ENCODE results near the gene COL20A1. TPM values are rescaled to one million over a fixed set of nuclear protein-coding genes. Genes with fewer than 3 reads are reported as not detected.

COL20A1 gene
- total and polyA plus RNA-seq, 7 experiments from 2014 or later, result 0.08 TPM; not detected in 6

GRCh38 chr20:63272105-63273058 is 20.6 kb upstream of the COL20A1 start, which contains the start of gene ARFGAP1:
Gene ARFGAP1, plus strand, starts transcription at chr20:63272813. Its CDS starts 2,768 bp downstream, at chr20:63275581.
- POLR2A ChIA-PET, result interaction anchor here (0.7 to 1.5 kb wide), 4 partner anchors 9 to 393 kb away, joined by 3 to 4 read pairs (median 3); no protein-coding TSS in a partner anchor
- intact Hi-C loops (cut with micrococcal nuclease), result loop anchor here (1.0 to 5.0 kb wide), 5 partner anchors 18 to 700 kb away; partner anchors contain the start of genes YTHDF1 (in 2 of the 2), GMEB2 (in 1 of the 2) and OGFR (in 1 of the 2)
- CTCF ChIA-PET, result interaction anchor here (2.0 kb wide), 1 partner anchor 49 kb away, joined by 9 read pairs; no protein-coding TSS in a partner anchor
- peaks cover 20 to 38% (median 28%) of the 10 kb centered on the region in 7 donors for H3K4me1 Mint-ChIP-seq
- Histone ChIP-seq H3K36me3 (ENCODE audit: control insufficient read depth in 2 of 3, insufficient read depth in 3 of 3, low read length in 3 of 3) (peaks cover 0 to 21% (median 0%) of the 10 kb centered on the region in 3 experiments), H3K4me3 (ENCODE audit: low read length) (peak within 1 kb of the TSS; percentile 53), H3K9me3 (ENCODE audit: control insufficient read depth in 2 of 3, low read length in 3 of 3) (no peaks in the 10 kb centered on the region), H3K4me1 (ENCODE audit: control insufficient read depth in 2 of 2, insufficient read depth in 2 of 2, low read length in 2 of 2) (peaks cover 10 to 22% of the 10 kb centered on the region in 2 donors), H3K27me3 (ENCODE audit: control insufficient read depth in 2 of 2, insufficient read depth in 2 of 2, low read length in 2 of 2) (no peaks in the 10 kb centered on the region), H3K27ac (ENCODE audit: low read depth, low read length) (peak within 1 kb of the TSS; percentile 81)
- H3K27ac Mint-ChIP-seq, result peak within 1 kb of the TSS; percentile 52 to 95 (median 89)
- peak within 1 kb of the TSS; percentile 83 to 94 (median 90) for H3K4me3 Mint-ChIP-seq
- peaks cover 0 to 9% (median 0%) of the 10 kb centered on the region in 5 donors for H3K27me3 Mint-ChIP-seq
- DNase-seq, result peak; percentile 73 to 91 (median 85)
- peak; percentile 97 for ATAC-seq
- no peaks in the 10 kb centered on the region for H3K36me3 Mint-ChIP-seq
- no peaks in the 10 kb centered on the region for H3K9me3 Mint-ChIP-seq

DNA sequence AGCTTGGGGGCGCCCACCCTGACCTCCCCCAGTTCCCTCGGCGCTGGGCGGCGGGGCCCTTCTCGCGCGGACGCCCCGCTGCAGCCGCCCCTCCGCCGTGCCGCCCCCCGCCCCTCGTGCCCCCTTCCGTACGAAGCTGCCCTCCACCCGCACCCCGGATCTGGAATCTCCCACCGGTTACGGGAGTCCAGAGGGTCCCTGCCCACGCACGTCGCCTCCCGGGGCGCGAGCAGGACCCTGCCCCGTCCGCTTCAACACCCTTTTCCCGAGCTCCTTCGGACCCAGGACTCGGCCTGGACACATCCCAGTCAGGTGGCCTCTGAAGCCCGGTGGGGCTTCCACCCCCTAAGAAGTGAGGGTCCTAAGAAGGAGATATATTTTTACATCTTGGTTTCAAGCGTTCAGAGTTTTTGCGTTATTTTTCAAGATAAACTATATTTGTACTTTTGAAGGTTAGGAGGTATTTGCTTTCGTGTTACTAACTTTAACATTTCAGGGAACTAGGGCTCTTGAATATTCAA is 19.9 kb upstream of the COL20A1 start:
- no peak for ATAC-seq
- Mint-ChIP-seq H3K27me3 (peaks cover 0 to 9% (median 0%) of the 10 kb centered on the region in 5 donors), H3K9me3 (no peaks in the 10 kb centered on the region), H3K4me1 (peaks cover 20 to 38% (median 28%) of the 10 kb centered on the region in 7 donors), H3K27ac (peak overlapping the region; percentile 52 to 95 (median 89)), H3K4me3 (peak overlapping the region; percentile 83 to 94 (median 90)), H3K36me3 (no peaks in the 10 kb centered on the region)
- POLR2A ChIA-PET, result interaction anchor here (1.5 kb wide), 1 partner anchor 8 kb away, joined by 4 read pairs; no protein-coding TSS in a partner anchor
- Histone ChIP-seq H3K9me3 (ENCODE audit: control insufficient read depth in 2 of 3, low read length in 3 of 3) (no peaks in the 10 kb centered on the region), H3K36me3 (ENCODE audit: control insufficient read depth in 2 of 3, insufficient read depth in 3 of 3, low read length in 3 of 3) (peaks cover 0 to 28% (median 0%) of the 10 kb centered on the region in 3 experiments), H3K27me3 (ENCODE audit: control insufficient read depth in 2 of 2, insufficient read depth in 2 of 2, low read length in 2 of 2) (no peaks in the 10 kb centered on the region), H3K4me3 (ENCODE audit: low read length) (peak overlapping the region; percentile 53), H3K4me1 (ENCODE audit: control insufficient read depth in 2 of 2, insufficient read depth in 2 of 2, low read length in 2 of 2) (peaks cover 10 to 22% of the 10 kb centered on the region in 2 donors), H3K27ac (ENCODE audit: low read depth, low read length) (peak overlapping the region; percentile 81)
- intact Hi-C loops (cut with micrococcal nuclease), result loop anchor here (2.0 to 5.0 kb wide), 4 partner anchors 18 to 699 kb away; partner anchors contain the start of genes GMEB2 (in 1 of the 2) and OGFR (in 1 of the 2)
- DNase-seq, result no peak
- CTCF ChIA-PET, result interaction anchor here (2.0 kb wide), 1 partner anchor 50 kb away, joined by 9 read pairs; no protein-coding TSS in a partner anchor

DNA sequence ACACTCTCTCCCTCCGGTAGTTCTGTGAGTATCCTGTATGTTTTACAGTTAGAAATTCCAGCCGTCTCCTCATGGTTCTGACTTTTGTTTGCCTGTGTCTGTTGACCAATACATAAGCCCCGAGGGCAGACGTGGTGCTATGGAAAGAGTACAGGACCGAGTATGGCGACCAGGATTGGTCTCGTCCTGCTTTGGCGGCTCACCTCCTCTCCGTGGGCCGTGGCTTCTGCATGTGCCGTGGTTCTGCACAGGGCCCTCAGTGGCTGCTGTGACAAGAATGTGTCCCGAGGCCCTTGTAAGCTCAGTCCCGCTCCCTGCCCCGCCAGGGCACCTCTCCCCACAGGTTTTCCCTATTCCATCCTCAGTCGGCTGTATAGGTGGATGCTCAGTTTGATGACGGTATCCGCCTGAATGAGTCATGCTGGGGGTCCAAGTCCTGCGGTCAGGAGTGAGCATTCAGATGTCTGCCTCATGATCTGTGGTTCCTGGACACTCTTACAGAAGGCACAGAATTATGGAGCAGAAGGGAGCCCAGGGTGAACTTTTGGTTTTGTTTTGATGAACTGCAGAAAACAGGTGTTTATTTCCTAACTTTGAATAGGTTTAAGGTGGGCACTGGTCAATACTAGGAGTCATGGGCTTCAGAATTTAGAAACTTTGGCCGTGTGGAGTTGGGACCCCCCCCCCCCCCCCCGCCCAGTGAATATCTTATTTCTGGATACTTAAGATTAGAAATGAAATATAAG is 19.2 kb upstream of the COL20A1 start:
- peak overlapping the region; percentile 83 to 94 (median 90) for H3K4me3 Mint-ChIP-seq
- CTCF ChIA-PET, result interaction anchor here (2.0 kb wide), 1 partner anchor 50 kb away, joined by 9 read pairs; no protein-coding TSS in a partner anchor
- H3K27ac Mint-ChIP-seq, result peak overlapping the region; percentile 52 to 95 (median 89)
- no peak for DNase-seq
- intact Hi-C loops (cut with micrococcal nuclease), result loop anchor here (2.0 to 5.0 kb wide), 4 partner anchors 17 to 698 kb away; partner anchors contain the start of genes GMEB2 (in 1 of the 2) and OGFR (in 1 of the 2)
- H3K9me3 Mint-ChIP-seq, result no peaks in the 10 kb centered on the region
- no peak for ATAC-seq
- POLR2A ChIA-PET, result no interaction called here
- H3K4me1 Mint-ChIP-seq, result peaks cover 20 to 38% (median 28%) of the 10 kb centered on the region in 7 donors
- peaks cover 3 to 35% (median 3%) of the 10 kb centered on the region in 3 experiments for H3K36me3 ChIP-seq (ENCODE audit: control insufficient read depth in 2 of 3, insufficient read depth in 3 of 3, low read length in 3 of 3)
- no peaks in the 10 kb centered on the region for H3K36me3 Mint-ChIP-seq
- no peaks in the 10 kb centered on the region for H3K9me3 ChIP-seq (ENCODE audit: control insufficient read depth in 2 of 3, low read length in 3 of 3)
- peak overlapping the region; percentile 53 for H3K4me3 ChIP-seq (ENCODE audit: low read length)
- peak overlapping the region; percentile 81 for H3K27ac ChIP-seq (ENCODE audit: low read depth, low read length)
- no peaks in the 10 kb centered on the region for H3K27me3 ChIP-seq (ENCODE audit: control insufficient read depth in 2 of 2, insufficient read depth in 2 of 2, low read length in 2 of 2)
- peaks cover 10 to 22% of the 10 kb centered on the region in 2 donors for H3K4me1 ChIP-seq (ENCODE audit: control insufficient read depth in 2 of 2, insufficient read depth in 2 of 2, low read length in 2 of 2)
- peaks cover 0 to 9% (median 0%) of the 10 kb centered on the region in 5 donors for H3K27me3 Mint-ChIP-seq

DNA sequence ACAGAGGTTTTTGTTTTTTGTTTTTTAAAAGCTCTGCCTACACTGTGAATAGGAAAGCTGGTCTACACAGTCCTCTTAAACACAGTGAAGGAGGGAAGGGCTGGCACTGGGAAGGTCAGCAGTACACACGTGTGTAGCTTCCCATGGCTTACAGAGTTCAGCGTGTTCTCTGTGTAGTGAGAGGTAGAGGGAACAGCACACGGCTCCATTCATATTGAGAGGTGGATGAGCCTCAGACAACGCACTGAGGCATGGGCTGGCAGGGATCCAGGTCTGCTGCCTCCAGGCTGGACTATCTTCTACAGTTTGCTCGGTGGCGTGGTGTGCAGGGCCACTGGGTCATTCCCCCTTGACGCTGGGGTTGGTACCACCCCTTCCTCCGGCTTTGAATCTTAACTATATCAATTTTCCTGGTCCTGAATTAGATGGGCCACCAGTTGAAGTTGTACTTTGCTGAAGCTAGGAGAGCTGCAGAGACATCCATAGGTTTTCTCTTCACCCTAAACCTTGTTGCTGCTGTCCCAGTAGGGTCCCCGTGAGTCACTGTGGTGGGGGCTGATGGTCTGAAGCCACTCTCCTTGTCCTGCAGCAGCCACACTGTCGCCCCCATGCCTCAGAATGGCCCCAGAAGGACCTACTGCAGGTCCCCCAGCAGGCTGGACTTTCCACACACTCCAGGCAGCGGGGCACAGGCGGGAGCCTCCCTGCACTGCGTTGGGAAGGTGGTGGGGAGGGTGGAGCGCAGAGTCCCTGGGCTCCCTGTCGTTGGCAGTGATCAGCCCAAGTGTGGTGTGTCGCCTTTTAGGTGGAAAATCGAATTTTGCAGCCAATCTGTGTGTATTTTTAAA is 18.4 kb upstream of the COL20A1 start:
- no peaks in the 10 kb centered on the region for H3K9me3 Mint-ChIP-seq
- peaks cover 0 to 9% (median 0%) of the 10 kb centered on the region in 5 donors for H3K27me3 Mint-ChIP-seq
- peaks cover 0 to 2% (median 0%) of the 10 kb centered on the region in 5 donors for H3K36me3 Mint-ChIP-seq
- ChIA-PET POLR2A (interaction anchor here (0.9 kb wide), 1 partner anchor 50 kb away, joined by 3 read pairs; no protein-coding TSS in a partner anchor), CTCF (no interaction called here)
- H3K4me1 ChIP-seq (ENCODE audit: control insufficient read depth in 2 of 2, insufficient read depth in 2 of 2, low read length in 2 of 2), result peaks cover 10 to 22% of the 10 kb centered on the region in 2 donors
- no peak overlapping the region for H3K4me3 ChIP-seq (ENCODE audit: low read length)
- peak overlapping the region in 3 of 9 donors; percentile 45 to 52 (median 49) for H3K27ac Mint-ChIP-seq
- ATAC-seq (no peak), DNase-seq (no peak)
- H3K9me3 ChIP-seq (ENCODE audit: control insufficient read depth in 2 of 3, low read length in 3 of 3), result no peaks in the 10 kb centered on the region
- peaks cover 3 to 43% (median 7%) of the 10 kb centered on the region in 3 experiments for H3K36me3 ChIP-seq (ENCODE audit: control insufficient read depth in 2 of 3, insufficient read depth in 3 of 3, low read length in 3 of 3)
- no peaks in the 10 kb centered on the region for H3K27me3 ChIP-seq (ENCODE audit: control insufficient read depth in 2 of 2, insufficient read depth in 2 of 2, low read length in 2 of 2)
- H3K27ac ChIP-seq (ENCODE audit: low read depth, low read length), result no peak overlapping the region
- peak overlapping the region; percentile 32 to 83 (median 61) for H3K4me3 Mint-ChIP-seq
- intact Hi-C loops (cut with micrococcal nuclease), result loop anchor here (5.0 kb wide), 2 partner anchors 472 to 698 kb away; partner anchors contain the start of gene OGFR (in 1 of the 2)
- H3K4me1 Mint-ChIP-seq, result peaks cover 20 to 38% (median 28%) of the 10 kb centered on the region in 7 donors

- Histone ChIP-seq H3K27ac (ENCODE audit: low read depth, low read length) (no peak overlapping the region), H3K36me3 (ENCODE audit: control insufficient read depth in 2 of 3, insufficient read depth in 3 of 3, low read length in 3 of 3) (peaks cover 3 to 55% (median 7%) of the 10 kb centered on the region in 3 experiments), H3K4me3 (ENCODE audit: low read length) (no peak overlapping the region), H3K4me1 (ENCODE audit: control insufficient read depth in 2 of 2, insufficient read depth in 2 of 2, low read length in 2 of 2) (peaks cover 10 to 22% of the 10 kb centered on the region in 2 donors), H3K27me3 (ENCODE audit: control insufficient read depth in 2 of 2, insufficient read depth in 2 of 2, low read length in 2 of 2) (no peaks in the 10 kb centered on the region), H3K9me3 (ENCODE audit: control insufficient read depth in 2 of 3, low read length in 3 of 3) (no peaks in the 10 kb centered on the region)
- Mint-ChIP-seq H3K4me3 (peak overlapping the region in 2 of 10 donors; percentile 56 to 62), H3K9me3 (no peaks in the 10 kb centered on the region), H3K27ac (no peak overlapping the region), H3K27me3 (peaks cover 0 to 7% (median 0%) of the 10 kb centered on the region in 5 donors), H3K36me3 (peaks cover 0 to 4% (median 2%) of the 10 kb centered on the region in 5 donors), H3K4me1 (peaks cover 20 to 35% (median 27%) of the 10 kb centered on the region in 7 donors)
- POLR2A ChIA-PET, result no interaction called here
- intact Hi-C loops (cut with micrococcal nuclease), result no loop called here
- CTCF ChIA-PET, result no interaction called here
- no peak for DNase-seq
- no peak for ATAC-seq
Measured at GRCh38 chr20:63275825-63276224, 17.2 kb upstream of the COL20A1 start.

Data from naive thymus-derived CD4-positive, alpha-beta T cell (primary cell).